Parathyroid adenoma (tissue), 2 donors: Measurements from ENCODE around the gene TLR5.

Experiments used
- H2AFZ ChIP-seq: fragments of 300-600 bp; sonication (generic); one replicate; pipeline ENCODE4 v1.7.0; 2017; ENCODE audit warnings: antibody characterized with exemption, mild to moderate bottlenecking
- H3K27ac ChIP-seq: fragments of 300-600 bp; sonication (generic); one replicate; pipeline ENCODE4 v1.7.0; 2017
- H3K27me3 ChIP-seq: fragments of 300-600 bp; sonication (generic); one replicate; pipeline ENCODE4 v1.7.0; 2017; ENCODE audit warnings: low read length; ENCODE audit not compliant: control insufficient read depth, insufficient read depth
- H3K36me3 ChIP-seq: fragments of 300-600 bp; sonication (generic); one replicate; pipeline ENCODE4 v1.7.0; 2017; ENCODE audit warnings: low read length; ENCODE audit not compliant: control insufficient read depth, insufficient read depth
- H3K4me1 ChIP-seq: fragments of 300-600 bp; sonication (generic); one replicate; pipeline ENCODE4 v1.7.0; 2017; ENCODE audit warnings: control low read depth
- H3K4me2 ChIP-seq: fragments of 300-600 bp; sonication (generic); one replicate; pipeline ENCODE4 v1.7.0; 2017; ENCODE audit warnings: low read length
- H3K4me3 ChIP-seq: fragments of 300-600 bp; sonication (generic); one replicate; pipeline ENCODE4 v1.7.0; 2017; ENCODE audit warnings: low read depth, low read length
- H3K79me2 ChIP-seq: fragments of 300-600 bp; sonication (generic); one replicate; pipeline ENCODE4 v1.7.0; 2017; ENCODE audit warnings: control low read depth
- H3K9ac ChIP-seq: fragments of 300-600 bp; sonication (generic); one replicate; pipeline ENCODE4 v1.7.0; 2017; ENCODE audit warnings: mild to moderate bottlenecking
- H3K9me3 ChIP-seq: fragments of 300-600 bp; sonication (generic); one replicate; pipeline ENCODE4 v1.7.0; 2017; ENCODE audit warnings: low read length; ENCODE audit not compliant: control insufficient read depth
- TF ChIP-seq, protein P1 (sequence below): fragments of 300-600 bp; sonication (generic); IDR thresholded peaks from one replicate; pipeline ENCODE4 v1.7.0; 2017; ENCODE audit warnings: antibody characterized with exemption, mild to moderate bottlenecking
- donor health status: primary hyperparathyroidism.

TLR5 gene

DNA sequence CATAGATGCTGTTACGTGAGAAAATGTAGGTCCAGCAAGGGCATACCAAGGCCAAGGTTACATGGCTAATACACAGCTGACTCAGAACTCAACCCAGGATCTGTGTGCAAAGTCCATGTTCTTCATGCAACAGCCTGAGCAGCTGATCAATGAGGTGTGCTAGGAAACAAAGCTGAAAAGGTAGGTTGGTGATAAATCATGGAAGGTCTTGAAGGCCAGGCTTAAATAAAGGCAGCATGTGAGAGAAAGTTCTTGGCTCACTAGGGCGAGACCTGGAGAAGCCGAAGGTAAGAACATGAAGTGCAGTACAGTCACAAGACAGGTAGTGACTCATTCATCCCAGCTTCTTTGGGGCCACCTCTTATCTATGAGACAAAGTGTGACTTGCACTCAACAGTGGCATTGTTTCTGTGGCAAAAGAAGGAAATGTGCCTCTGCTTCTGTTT lies 33.4 kb downstream of the TLR5 start:
- H3K27ac ChIP-seq = no peak overlapping the region

DNA sequence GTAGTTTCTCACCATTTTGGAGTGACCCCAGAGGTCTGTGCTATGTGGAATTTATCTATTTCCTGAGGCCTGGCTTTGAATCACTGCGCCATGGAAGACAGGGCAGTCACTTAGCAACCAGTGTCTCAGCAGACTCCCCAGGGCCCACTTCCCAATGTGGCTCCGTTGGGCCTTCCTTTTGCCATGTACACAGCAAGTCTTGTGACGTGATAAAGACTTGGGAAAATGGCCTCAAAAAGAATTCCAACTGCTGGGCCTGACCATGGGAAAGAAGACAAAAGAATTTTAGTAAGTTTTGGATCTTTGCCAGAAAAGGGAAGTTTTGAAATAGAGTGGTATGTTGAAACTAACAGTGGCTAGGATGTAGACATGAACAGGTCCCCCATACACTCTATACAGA lies 36.2 kb downstream of the TLR5 start:
- H3K9me3 ChIP-seq = no peaks in the 10 kb centered on the region
- no peak overlapping the region for H3K4me2 ChIP-seq
- H3K9ac ChIP-seq = no peak overlapping the region
- no peak overlapping the region for H2AFZ ChIP-seq
- H3K27ac ChIP-seq = no peak overlapping the region
- H3K79me2 ChIP-seq = no peaks in the 10 kb centered on the region
- H3K4me3 ChIP-seq = no peak overlapping the region
- H3K4me1 ChIP-seq = no peaks in the 10 kb centered on the region
- H3K27me3 ChIP-seq = no peaks in the 10 kb centered on the region
- TF ChIP-seq, protein P1, sequence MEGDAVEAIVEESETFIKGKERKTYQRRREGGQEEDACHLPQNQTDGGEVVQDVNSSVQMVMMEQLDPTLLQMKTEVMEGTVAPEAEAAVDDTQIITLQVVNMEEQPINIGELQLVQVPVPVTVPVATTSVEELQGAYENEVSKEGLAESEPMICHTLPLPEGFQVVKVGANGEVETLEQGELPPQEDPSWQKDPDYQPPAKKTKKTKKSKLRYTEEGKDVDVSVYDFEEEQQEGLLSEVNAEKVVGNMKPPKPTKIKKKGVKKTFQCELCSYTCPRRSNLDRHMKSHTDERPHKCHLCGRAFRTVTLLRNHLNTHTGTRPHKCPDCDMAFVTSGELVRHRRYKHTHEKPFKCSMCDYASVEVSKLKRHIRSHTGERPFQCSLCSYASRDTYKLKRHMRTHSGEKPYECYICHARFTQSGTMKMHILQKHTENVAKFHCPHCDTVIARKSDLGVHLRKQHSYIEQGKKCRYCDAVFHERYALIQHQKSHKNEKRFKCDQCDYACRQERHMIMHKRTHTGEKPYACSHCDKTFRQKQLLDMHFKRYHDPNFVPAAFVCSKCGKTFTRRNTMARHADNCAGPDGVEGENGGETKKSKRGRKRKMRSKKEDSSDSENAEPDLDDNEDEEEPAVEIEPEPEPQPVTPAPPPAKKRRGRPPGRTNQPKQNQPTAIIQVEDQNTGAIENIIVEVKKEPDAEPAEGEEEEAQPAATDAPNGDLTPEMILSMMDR = no peak
- no peaks in the 10 kb centered on the region for H3K36me3 ChIP-seq

More for the DNA sequence above, 33.4 kb downstream of the TLR5 start:
- TF ChIP-seq, protein P1 = no peak
- H3K4me3 ChIP-seq = no peak overlapping the region
- no peaks in the 10 kb centered on the region for H3K36me3 ChIP-seq
- no peak overlapping the region for H3K9ac ChIP-seq
- no peaks in the 10 kb centered on the region for H3K4me1 ChIP-seq
- H3K27me3 ChIP-seq = no peaks in the 10 kb centered on the region
- H2AFZ ChIP-seq = peak overlapping the region; percentile 7
- H3K9me3 ChIP-seq = no peaks in the 10 kb centered on the region
- H3K4me2 ChIP-seq = no peak overlapping the region
- no peaks in the 10 kb centered on the region for H3K79me2 ChIP-seq

DNA sequence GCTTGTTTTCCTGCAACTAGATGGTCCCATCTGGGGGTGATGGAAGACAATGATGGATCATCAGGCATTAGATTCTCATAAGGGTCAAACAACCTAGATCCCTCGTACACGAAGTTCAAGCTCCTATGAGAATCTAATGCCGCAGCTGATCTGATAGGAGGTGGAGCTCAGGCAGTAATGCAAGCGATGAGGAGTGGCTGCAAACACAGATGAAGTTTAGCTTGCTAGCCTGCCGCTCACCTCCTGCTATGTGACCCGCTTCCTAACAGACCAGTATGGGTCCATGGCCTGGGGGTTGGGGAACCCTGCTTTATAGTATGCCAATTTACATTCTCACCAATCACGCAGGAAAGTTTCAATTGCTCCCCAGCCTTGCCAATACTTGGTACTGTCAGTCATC lies 37.5 kb downstream of the TLR5 start:
- TF ChIP-seq, protein P1 = no peak
- Histone ChIP-seq H3K4me3 (no peak overlapping the region), H3K9me3 (no peaks in the 10 kb centered on the region), H3K4me2 (no peak overlapping the region), H3K79me2 (no peaks in the 10 kb centered on the region), H3K36me3 (no peaks in the 10 kb centered on the region), H3K27ac (no peak overlapping the region), H3K9ac (no peak overlapping the region), H2AFZ (no peak overlapping the region), H3K27me3 (no peaks in the 10 kb centered on the region), H3K4me1 (no peaks in the 10 kb centered on the region)

DNA sequence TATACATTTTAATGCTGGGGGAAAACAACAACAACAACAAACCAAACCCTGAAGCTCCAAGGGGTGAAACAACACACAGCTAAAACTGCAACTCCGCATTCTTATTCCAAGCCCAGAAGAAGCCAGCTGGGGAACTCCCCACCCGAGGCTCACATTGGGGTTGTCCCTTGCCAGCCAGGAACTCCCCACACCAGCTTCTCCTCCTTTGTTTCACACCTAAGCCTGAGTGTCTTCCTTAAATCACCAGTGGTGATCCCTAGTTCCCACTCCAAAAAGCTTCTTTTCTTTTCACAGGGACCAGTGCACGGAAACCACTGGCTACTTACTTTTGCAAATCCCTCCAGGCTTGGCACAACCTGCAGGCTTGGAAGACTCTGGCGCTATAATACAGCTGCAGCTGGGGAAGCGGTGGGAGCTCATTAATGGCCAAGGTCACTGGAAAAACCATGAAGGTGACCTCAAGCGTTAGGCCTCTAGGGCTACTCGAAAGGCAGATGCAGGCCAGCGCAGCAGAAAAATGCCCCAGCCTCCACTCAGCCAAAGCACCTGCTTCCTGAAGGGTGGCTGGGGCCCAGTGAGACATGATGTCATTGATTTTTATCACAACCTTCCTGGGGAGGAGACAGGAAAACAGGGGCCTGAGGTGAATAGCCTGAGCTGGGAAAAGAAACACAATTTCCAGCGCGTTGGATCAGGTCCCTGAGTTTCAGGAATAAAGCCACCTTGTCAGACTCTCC lies 40.1 kb downstream of the TLR5 start:
- Histone ChIP-seq H3K79me2 (no peaks in the 10 kb centered on the region), H3K4me2 (peak overlapping the region; percentile 62), H3K4me3 (peak overlapping the region; percentile 77), H2AFZ (peak overlapping the region; percentile 75), H3K9me3 (no peaks in the 10 kb centered on the region), H3K27me3 (no peaks in the 10 kb centered on the region), H3K9ac (no peak overlapping the region), H3K4me1 (no peaks in the 10 kb centered on the region), H3K27ac (peak overlapping the region; percentile 93), H3K36me3 (no peaks in the 10 kb centered on the region)
- TF ChIP-seq, protein P1 = no peak

DNA sequence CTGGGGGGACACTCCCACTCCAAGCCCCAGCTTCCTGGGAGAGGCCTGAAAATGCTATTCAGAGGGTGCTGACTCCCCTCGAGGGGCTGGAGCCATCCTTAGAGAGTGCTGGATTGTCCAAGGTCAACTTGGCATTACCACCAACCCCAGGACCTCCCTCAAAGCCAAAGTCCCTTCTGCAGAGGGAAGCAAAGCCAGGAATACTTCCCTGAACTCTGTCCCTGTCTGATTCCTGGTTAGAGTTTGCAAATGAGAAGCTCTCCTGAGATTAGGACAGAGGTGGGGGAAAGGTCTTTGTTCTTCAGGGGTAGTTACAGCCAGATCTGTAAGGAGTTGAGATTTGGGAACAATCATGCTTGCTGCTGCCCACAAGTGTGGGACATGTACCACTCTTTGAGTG lies 45.3 kb downstream of the TLR5 start:
- no peak overlapping the region for H2AFZ ChIP-seq
- H3K27ac ChIP-seq = no peak overlapping the region
- H3K79me2 ChIP-seq = no peaks in the 10 kb centered on the region
- H3K27me3 ChIP-seq = no peaks in the 10 kb centered on the region
- H3K9me3 ChIP-seq = no peaks in the 10 kb centered on the region
- no peak overlapping the region for H3K9ac ChIP-seq
- no peak overlapping the region for H3K4me3 ChIP-seq
- H3K36me3 ChIP-seq = no peaks in the 10 kb centered on the region
- no peak overlapping the region for H3K4me2 ChIP-seq
- TF ChIP-seq, protein P1 = no peak
- H3K4me1 ChIP-seq = no peaks in the 10 kb centered on the region
